Ureter (tissue), 1 donor: ENCODE data around the gene RBM19. TPM values are rescaled to one million over a fixed set of nuclear protein-coding genes. Genes with fewer than 3 reads are reported as not detected.

Source experiments
- DNase-seq: peaks from one replicate; pipeline ENCODE4 v3.0.0-alpha.2; 2020; ENCODE audit warnings: low spot score
- total RNA-seq: library from RNA; stranded (reverse); gene quantifications from one replicate; pipeline ENCODE4 v1.2.4, GENCODE V29; 2023
- donor health status: DM: yes; HTN: yes; CAD: no.

The RBM19 gene
- total RNA-seq, 1 donor from 2014 or later = 60.0 TPM

DNA sequence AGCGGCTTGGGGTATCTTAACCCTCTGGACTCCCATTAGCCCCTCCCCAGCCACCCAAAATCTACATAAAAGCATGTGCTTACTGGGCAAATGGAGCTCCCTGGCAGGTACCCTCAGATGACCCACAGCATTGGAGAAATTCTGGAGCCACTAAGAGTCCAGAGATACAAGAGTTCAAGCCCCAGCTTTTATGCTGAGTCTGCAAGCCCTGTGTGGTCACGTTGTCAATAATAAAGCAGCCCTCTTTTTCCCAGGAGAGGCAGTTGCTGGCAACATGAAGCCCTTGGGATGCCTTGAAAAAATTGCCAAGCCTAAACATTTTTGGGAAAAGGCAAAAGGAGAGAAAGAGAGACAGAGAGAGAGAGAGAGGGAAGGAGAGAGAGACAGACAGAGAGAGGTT lies 83.4 kb downstream of the RBM19 start:
- DNase-seq = no peak

DNA sequence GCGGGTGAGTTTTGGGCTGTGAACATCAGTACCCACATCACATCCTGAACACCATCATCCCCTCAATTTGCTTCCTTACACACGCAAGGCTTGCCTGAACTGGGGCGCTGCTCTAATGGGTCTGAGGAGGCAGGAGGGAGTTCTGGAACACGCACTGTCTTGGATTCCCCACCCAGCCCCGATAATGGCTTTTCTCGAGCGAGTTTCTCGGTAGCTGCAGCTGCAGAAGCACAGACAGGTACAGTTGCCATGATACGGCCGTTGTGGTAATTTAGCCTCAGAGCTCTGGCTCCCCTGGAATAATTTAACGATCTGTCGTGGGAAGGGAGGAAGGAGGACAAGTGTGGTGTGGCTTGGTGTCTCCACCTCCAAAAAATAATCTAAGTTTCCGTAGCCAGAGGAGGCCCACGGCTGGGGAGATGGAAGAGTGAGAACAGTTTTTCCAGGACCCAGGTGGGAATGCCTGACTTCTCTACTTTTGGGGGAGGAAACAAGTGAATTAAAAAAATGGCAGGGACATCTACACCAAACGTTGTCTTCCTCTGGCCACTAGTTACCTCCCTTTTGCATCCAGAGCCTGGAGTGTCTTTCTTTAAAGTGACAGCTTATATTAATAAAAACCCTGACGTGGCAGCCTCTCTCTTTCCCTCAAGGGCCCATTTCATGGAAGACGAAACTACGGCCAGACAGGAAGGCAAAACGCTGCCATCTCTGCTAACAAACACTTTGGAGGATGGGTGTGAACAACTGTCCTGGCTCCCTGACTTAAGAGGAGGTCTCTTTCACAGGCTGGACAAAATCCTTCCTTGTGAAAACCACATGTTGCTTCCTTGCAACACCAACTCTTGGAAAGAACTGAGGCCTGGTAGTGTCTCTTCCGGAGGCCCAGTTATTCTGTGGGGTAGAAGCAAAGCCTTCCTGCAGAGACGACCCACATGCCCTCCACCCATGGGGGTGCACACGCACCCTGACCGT lies 84.8 kb downstream of the RBM19 start:
- no peak for DNase-seq

DNA sequence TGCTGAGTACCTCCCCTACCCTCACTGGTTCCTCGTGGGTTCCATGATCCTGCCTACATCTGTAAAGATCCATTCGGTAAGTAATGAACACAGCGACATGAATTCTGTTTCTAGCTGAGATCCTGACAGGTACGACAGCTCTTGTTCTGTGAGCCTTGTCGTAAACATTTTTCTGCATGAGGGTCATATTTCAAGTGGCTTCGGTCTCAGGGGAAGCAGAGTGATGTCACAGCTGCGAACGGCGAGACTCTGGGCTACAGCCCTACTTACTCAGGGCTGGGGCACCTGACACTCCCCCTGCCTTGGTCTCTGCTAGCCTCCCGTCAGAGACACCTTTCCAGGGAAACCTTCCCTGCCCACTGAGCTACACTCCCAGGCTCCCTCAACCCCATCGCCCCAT lies 85.8 kb downstream of the RBM19 start:
- DNase-seq = no peak

DNA sequence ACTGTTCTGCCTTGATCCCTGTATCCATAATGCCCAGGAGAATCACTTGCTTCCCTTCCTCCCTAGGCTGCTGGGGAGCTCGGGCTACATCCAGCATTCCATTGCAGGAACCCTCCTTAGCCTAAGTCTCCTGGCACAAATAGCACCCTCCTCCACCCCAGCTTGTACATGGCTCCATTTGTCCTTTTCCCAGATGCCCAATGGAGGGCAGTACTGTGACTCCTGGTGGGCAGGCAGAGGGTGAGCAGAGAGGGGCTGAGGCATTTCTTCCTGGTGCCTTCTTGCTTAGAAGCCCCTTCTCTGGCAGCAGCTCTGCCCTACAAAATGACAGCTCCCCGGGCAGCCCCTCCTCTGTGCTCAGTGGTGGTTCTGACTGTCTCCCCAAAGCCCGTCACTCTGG lies 86.5 kb downstream of the RBM19 start:
- DNase-seq = no peak

DNA sequence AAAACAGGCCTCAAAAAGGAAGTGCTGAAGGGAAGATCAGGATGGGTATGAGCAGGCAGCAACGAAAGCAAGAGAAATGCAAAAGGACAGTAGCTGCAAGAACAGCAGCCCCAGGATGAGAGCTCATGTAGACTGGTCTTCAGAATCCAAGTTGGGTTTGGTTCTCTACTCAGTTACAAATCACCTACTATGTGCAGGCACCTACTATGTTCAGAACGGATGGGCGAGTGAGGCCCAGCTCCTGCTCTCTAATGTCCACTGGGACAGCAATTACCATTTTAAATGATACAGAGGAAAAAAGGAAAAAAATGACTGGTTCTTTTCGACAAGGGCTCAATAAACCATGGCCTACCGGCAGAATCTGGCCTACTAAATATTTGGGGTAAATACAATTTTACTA lies 88.5 kb downstream of the RBM19 start:
- no peak for DNase-seq

DNA sequence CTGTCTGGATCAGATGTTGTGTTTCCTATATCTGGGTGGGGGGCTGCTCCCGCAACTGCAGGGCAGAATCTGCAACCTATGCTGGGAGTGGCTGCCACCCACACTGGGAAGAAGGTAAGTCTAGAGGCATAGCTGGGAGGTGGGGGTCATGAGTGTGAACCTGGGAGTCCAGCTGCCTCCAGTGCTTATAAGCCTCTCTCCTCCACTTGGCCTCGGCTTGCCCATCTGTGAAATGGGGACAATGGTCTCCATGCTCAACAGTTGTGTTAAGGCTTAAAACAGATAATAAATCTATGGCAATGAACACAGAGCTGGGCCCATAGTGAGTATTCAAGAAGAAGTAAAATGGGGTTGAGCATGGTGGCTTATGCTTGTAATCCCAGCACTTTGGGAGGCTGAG lies 90.0 kb downstream of the RBM19 start:
- no peak for DNase-seq

DNA sequence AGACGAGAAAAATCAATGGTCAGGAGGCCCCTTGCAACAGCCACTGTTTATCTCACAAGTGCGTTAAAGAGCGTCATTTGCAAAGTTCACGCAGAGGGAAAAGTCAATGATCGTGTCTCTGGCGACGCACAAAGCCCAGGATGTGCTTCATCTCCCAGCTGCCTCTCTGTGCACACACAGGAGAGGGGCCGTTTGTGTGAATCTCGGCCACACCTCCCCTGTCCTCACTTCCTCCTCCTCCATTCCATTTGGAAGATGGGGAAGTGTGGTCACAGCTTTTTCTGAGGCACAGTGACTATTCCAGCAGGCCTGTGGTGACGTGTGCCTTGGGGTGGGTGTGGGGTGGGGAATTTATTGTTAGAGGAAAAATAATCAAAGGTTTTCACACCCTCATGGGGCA lies 90.4 kb downstream of the RBM19 start:
- no peak for DNase-seq

DNA sequence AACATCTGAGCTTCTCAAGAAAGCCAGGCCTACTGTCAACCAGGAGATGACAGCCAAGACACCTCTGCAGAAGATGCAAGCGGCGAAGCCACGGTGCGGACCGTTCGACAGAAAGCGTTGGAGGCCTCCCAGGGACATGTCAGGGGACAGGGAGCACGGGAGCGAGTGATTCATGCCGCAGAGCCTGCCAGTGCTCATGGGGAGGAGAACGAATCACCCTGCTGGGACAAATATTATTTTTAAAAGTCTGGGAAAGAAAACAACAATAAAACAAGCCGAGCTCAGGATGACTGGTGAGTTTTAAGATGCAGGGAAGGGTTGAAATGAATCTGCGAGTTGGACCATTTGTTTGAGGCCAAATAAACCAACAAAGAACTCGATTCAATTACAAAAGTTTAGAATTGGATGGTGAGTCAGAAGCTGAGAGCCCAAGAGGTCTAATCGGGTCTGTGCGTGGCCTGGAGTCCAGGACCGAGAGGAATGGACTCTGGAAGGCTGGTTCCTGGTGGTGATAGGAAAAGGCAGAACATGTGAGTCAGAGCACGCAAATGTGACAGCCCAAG lies 91.0 kb downstream of the RBM19 start:
- no peak for DNase-seq

DNA sequence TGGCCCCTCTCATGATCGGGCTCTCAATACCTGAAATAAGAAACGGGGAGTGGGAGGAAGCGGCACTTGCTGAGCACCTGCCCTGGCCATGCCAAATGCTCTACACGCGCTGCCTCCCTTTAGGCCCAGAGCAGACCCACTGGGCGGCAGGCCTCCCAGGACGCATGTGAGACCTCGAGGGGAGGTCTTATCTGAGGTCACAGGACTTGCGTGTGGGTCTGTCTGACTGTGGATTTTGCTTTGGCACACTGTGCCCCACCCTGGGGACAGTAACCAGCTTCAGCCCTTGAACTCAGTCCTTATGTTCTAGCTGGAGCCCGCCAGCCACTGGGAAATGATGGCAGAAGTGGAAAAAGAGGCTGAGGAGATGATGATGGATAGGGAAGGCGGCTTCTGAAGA lies 91.8 kb downstream of the RBM19 start:
- DNase-seq = no peak

DNA sequence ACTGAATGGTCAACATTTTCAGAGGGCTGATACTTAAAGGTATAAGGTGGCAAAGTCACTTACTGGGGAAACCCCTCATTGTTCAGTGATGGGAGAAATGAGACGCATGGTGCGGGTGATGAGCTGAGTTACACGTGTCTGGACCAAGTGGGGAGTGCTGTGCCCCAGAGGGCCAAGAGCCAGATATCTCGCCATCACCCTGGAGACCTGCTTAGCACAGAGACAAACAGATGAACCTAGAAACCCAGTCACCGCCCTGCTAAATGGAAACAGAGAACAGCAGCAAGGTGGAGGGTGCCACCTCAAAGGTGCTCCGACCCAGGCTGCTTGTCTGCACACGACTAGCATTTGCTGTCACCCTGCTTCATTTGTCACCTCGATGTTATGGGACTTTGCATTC lies 92.4 kb downstream of the RBM19 start:
- no peak for DNase-seq

DNA sequence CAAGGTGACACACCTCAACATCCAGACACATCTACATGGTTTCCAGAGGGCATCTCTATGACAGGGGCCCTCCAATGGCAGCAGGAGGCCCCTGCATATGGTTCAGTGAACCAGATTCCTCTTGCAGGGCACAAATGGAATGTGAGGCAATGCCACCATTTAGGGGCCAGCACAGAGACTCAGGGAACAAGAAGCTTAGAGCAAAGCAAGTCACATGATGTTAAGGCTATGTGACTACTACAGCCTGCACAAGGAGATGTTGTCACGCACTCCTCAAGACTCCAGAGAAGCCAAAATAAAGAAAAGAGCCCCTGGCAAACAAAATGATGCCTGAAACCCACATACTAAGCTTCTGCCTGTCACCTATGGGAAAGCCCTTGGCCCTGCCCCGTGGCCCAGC lies 95.2 kb downstream of the RBM19 start:
- DNase-seq = no peak

DNA sequence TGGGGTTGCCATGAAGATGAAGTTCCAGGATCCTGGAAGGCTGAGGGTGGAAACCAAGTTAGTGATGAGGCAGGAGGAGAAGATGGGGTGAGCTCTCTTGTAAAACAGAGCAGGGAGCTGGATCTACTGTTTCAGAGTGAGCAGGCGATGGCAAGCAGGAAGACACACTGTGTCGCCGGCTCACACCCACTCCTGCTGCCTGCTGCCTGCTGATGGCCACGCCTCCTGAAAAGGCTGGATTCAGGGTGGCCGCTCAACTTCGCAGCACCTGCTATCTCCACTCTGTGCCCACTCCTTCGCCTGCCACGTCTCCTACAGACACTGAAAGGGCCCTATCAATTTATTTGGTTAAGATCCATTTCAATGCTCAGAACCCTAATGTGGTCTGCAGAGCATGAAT lies 96.1 kb downstream of the RBM19 start:
- DNase-seq = no peak

DNA sequence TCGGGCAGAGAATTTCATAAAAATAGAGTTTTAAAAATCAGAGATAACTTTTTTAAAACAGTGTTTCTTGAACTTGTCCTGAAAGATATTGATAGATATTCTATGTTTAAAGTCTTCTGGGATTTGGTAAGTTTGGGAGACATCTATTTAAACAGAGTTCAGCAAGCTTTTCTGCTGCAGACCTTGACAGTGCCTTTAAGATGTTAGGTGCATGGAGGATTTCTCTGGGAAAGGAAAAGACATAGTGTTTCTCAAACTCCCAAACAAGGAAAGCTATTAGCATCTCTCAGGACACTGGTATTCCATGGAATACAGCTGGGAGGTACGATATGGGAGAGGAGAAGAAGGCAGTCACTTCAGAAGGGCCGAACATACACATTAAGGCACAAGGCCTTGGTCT lies 97.8 kb downstream of the RBM19 start:
- DNase-seq = no peak

DNA sequence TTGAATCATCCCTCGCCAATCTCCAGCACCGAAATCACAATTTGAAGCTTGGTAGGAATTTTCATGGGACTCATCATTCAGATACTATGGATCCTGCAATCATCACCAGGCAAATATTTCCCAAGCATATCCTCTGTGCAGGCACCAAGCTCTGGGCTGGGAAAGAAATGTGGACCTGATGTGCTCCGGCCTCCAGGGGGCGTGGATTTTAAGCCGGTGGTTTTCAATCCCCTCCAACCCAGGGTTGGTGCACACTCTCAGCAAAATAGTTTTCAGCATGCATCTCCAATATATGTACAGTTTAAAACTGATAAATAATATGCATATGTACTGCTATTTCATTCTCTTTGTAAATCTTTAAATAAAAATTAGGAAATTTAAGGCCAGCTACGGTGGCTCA lies 98.9 kb downstream of the RBM19 start:
- DNase-seq = no peak

DNA sequence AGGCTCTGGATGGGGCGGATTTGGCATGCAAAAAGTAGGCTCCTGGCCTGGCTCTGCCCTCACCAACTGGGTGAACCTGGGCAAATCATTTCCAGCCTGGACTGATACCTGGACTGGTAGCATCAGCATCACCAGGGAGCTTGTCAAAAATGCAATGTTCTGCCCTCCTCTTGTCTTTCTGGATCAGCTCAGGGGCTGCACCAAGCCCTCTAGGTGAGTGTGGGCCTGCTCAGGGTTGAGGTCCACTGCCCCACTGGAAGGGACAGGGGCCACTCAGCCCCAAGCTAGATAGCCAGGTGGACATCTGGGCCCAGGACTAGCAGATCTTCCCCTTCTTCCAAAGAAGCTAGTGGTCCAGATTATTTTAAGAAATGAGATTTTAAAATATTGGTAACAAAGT lies 99.6 kb downstream of the RBM19 start:
- no peak for DNase-seq

DNA sequence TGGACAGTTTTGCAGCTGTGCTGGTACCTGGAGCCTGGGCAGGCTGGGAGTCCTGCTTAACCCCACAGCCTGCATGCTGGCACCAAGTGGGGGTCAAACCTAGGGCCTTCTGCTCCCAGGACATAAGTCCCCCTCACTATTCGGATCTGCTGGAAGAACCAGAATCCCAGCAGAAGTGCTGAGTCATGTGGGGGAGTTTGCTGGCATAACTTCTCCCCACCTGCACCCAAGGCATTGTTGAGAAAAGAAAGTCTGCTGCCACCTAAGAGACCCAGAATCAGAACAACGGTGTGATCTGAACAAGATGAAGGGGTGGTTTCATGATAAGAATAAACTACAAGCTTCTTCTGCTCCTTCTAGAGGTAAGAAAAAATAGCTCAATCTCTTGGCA lies 102.7 kb downstream of the RBM19 start:
- DNase-seq = no peak

DNA sequence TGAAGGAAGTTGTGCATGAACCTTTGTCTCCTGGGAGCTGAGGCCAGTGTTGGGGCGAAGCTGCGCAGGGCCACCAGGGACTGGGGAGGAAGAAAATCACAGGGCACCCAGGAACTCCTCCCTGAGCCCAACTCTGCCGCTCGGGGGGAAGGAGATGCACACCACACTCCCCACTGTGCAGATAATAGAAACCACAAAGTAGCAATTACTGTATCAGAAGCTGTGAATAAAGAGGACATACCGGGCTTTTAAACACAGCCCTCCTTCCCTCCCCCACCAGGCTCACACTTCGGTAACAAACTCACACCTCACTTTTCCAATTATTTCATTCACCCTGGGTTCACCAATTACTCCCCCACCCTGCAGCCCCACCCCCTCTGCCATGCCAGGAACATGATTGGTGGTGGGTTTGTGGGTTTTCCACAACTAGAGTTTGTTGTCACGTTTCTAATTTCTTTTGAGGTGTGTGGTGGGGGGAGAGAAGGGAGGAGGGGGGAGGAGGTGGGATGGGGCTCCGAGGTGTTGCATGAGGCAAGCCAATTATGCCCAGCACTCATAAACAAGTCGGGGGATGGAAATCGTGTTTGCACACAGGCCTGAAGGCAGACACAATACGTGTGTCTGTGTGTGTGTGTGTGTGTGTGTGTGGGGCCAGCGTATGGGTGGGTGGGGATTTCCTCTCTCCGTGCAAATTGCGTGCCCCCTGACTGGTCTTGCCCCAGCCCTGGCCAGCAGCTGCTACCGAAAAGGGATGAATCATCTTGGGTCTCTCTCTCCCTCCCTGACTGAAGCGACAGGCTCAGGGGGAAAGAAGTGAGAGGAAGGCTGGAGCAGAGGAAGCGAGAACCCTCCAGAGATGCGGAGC lies 103.3 kb downstream of the RBM19 start:
- DNase-seq = no peak

DNA sequence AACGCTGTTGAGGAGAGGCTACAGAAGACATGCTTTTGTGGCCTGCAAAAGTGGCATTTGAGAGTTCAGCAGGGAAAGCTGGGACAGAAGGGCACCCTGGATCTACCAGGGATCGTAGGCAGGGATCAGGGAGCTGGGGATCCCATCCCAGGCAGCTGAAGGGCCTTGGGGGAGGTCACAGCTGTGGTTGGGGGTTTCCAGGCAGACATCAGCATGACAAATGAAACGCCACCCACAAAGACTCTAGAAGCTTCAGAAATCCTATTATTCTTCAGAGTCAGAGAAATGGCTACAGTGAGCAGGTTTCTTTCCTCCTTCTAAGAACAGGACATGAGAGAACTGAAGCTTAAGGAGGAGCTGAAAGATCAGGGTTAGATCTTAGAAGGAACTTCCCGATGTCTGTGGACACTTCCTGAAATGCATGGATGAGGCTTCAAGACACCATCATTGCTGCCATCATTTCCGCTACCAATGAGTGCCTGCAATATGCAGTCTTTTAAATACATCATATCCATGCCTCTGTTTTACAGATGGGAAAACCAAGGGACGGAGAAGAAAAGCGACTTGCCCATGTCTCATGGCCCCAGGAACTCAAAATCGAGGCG lies 104.3 kb downstream of the RBM19 start:
- no peak for DNase-seq

DNA sequence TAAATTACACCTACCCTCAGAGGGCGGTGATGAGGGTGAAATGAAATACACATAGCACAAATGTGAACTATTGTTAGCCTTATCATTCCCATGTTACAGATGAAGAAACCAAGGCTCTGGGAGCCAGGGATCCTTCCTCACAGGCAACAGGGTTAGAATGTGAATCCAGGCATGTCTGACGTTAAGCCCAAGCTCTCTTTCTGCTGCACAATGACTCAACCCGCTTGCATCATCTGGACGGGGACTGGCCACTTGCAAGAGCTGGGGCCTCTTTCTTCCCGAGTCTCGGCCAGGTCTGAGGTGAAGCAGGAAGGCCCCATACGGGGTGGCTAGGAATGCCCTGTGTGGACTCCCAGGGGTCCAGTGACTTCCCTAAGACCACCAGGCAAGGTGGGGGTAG lies 105.2 kb downstream of the RBM19 start:
- no peak for DNase-seq

DNA sequence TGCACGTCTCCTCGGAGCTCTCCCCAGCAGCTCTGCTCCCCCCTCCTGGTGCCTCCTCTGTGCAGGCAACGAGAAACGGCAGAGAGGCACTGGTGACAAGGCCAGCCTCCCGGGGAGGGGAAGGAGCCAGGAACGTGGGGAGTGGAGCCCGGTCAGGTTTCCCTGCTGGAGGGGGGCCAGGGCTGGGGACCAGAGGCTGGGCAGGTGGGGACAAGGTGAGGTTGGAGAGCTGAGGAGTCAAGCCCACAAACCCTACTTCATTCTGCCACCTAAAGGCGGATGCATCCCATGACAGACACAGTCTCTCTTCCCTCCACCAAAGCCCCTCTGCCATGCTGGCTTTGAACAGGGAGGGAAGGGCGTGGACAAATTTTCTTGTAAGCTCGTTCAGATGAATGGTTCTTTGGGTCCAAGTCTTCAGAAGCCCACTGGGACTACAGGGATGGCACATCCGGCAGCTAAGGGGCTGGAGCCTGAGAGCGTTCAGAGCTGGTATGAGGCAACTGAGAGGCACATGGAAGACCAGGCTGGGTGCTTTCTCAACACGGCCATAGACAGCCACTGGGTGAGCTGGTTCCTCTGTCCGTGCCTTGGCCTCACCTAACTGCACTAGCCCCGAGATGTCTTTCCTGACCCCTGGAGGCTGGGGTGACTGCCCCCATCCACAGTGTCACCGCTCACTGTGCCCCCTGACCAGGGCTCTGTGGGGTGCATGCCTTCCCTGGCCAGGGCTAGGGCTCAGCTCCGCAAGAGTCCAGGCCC lies 105.9 kb downstream of the RBM19 start:
- no peak for DNase-seq

DNA sequence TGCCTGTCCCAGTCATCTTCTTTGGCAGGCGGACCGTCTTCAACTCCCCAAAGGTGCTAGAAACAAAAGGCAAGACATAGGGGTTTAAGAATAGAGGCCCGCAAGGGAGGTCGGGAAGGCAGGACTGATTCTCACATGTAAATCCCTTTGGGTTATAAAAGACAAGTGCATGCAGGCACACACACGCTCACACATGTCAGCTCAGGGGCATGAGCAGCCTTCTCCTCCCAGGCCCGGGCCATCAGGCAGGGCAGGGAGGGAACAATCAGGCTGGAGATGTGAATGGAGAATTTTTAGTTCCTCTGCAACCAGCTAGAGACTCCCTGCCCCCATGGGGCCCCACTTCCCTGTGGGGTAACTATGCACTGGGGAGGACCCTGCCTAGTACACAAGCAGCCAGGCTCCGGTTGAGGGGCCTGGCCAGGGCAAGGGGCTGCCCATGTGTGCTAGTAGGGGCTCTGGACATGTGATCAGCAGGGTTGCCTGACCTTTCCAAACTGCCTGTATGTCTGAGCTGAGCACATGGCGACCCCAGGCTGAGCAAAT lies 107.2 kb downstream of the RBM19 start:
- DNase-seq = no peak
